ENCODE results near the gene MBNL3.
"Not testable (repeated sequence)": the region's sequence is repeated elsewhere in the genome, so short reads cannot be mapped to it uniquely, and the experiment has no call there.

MBNL3 gene

GRCh38 chrX:132369617-132370326 is 119.1 kb downstream of the MBNL3 start:
- DNase-seq (ENCODE audit: low read depth in 2 of 2), result no peak

GRCh38 chrX:132367984-132368383 is 120.9 kb downstream of the MBNL3 start:
- DNase-seq (ENCODE audit: low read depth in 2 of 2), result no peak

GRCh38 chrX:132367314-132367713 is 121.5 kb downstream of the MBNL3 start:
- DNase-seq (ENCODE audit: low read depth in 2 of 2), result no peak

GRCh38 chrX:132365490-132365889 is 123.3 kb downstream of the MBNL3 start:
- DNase-seq (ENCODE audit: low read depth in 2 of 2), result no peak

DNA sequence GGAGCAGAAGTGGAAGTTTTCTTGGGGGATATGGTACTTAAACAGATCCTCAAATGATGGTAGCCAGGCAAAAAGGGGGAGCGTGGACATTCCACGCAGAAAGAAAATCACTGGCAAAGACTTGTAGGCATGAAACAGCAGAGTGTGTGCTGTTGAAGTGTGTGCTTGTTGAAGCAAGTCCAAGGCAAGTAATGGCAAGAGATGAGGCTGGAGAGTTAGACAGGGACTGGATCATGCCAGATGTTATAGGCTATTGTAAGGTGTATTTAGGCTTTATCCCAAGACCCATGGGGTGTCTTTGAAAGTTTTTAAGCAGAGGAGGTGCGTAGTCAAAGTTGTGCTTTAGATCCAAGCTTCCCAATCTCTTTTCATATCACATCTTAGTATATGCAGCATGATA is 124.5 kb downstream of the MBNL3 start:
- DNase-seq (ENCODE audit: low read depth in 2 of 2), result no peak

GRCh38 chrX:132353430-132353829 is 135.4 kb downstream of the MBNL3 start:
- no peak for DNase-seq (ENCODE audit: low read depth in 2 of 2)

- DNase-seq (ENCODE audit: low read depth in 2 of 2), result no peak
Measured at GRCh38 chrX:132336172-132336571, 152.7 kb downstream of the MBNL3 start.

DNA sequence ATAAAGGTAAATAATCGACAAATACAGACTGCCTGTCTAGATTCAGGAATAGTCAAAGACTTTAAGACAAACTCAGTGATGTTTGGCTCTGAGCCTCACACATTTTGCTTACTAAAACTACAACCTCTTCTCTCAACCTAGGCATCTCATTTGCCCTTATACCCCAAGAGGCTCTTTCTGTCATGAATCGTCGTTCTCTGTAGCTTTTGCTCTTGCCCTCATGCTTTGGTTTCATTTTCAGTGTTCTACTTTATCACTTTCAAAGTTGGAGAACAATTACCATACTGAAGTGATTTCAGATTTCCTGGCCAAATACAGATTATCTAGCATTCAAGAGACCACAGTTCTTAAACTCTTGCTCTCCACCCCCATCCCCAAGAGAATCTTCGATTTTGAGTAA is 155.5 kb downstream of the MBNL3 start:
- no peak for DNase-seq (ENCODE audit: low read depth in 2 of 2)

DNA sequence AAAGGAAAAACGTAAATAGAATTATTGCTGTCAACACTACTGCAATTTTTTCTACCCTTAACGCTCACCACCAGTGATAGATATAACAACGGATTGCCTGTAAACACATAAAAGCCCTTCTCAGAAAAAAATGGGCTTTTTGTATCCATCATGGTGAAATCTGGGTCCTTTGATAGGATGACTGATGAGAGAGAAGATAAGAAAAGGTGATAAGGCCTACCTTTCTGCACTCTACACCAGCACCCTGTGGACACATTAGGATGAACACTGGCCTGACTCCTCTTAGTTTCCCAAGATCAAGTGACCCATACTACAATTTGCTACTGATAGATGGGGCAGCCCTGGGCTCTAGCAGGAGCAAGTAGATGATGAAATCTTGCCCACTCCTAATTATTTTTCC is 157.3 kb downstream of the MBNL3 start:
- no peak for DNase-seq (ENCODE audit: low read depth in 2 of 2)

- no peak for DNase-seq (ENCODE audit: low read depth in 2 of 2)
Measured at GRCh38 chrX:132331000-132331399, 157.8 kb downstream of the MBNL3 start.

- DNase-seq (ENCODE audit: low read depth in 2 of 2), result no peak
Measured at GRCh38 chrX:132330156-132330729, 158.6 kb downstream of the MBNL3 start.

- not testable (repeated sequence) for DNase-seq (ENCODE audit: low read depth in 2 of 2)
Measured at GRCh38 chrX:132326960-132327359, 161.9 kb downstream of the MBNL3 start.
